DOHH2 (cell line): ENCODE data around the gene RPTOR.

ENCODE experiments used
- EZH2phosphoT487 ChIP-seq: fragments of 200-600 bp; sonication (generic); IDR thresholded peaks from 2 replicates; pipeline ENCODE4 v1.6.1; 2017; ENCODE audit warnings: borderline replicate concordance, mild to moderate bottlenecking, antibody characterized with exemption, low read length, moderate library complexity, mixed read lengths
- TF ChIP-seq, protein P1 (sequence below): fragments of 200-600 bp; sonication (generic); IDR thresholded peaks from one replicate; pipeline ENCODE4 v1.5.1; 2014; ENCODE audit warnings: antibody characterized with exemption, mild to moderate bottlenecking, low read depth, low read length; ENCODE audit not compliant: poor library complexity, severe bottlenecking

DNA sequence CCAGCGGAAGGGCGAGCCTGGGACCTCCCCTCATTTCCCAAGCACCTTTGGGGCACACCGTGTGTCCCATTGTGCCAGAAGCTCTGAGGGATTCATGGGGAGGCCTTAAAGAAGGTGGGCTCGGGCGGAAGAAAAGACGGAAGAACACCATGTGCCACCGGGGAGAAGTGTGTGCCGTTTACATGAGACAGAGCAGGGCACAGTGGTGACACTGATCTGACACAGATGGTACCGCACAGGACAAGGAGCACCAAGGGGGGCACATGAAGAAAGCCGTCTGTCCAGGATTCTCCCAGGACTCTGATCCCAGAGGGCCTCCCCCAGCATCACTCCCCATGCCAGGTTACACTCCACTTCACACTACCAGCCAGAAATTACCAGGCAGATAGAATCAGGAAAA, 318.3 kb downstream of the RPTOR start:
- TF ChIP-seq, protein P1, sequence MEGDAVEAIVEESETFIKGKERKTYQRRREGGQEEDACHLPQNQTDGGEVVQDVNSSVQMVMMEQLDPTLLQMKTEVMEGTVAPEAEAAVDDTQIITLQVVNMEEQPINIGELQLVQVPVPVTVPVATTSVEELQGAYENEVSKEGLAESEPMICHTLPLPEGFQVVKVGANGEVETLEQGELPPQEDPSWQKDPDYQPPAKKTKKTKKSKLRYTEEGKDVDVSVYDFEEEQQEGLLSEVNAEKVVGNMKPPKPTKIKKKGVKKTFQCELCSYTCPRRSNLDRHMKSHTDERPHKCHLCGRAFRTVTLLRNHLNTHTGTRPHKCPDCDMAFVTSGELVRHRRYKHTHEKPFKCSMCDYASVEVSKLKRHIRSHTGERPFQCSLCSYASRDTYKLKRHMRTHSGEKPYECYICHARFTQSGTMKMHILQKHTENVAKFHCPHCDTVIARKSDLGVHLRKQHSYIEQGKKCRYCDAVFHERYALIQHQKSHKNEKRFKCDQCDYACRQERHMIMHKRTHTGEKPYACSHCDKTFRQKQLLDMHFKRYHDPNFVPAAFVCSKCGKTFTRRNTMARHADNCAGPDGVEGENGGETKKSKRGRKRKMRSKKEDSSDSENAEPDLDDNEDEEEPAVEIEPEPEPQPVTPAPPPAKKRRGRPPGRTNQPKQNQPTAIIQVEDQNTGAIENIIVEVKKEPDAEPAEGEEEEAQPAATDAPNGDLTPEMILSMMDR: no peak
- no peak for TF ChIP-seq EZH2phosphoT487
